ENCODE data around the gene CRELD1.

DNA sequence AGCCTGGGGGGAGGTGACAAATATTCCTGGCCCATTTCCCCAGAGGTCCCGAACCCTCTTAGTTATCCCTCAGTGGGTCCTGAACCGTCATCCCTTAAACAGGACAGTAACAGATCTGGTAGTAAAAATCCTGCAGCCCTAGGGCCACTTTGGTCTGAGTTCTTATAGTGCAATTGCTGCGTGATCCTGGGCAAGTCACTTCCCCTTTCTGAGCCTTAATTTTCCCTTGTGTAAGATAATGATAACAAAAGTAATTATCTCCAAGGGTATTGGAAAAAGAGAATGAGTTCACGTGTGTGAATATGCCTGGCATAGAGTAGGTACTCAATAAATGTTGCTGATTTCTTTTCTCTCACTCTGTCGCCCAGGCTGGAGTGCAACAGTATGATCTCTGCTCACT is 46.2 kb upstream of the CRELD1 start:
- no peak for TF ChIP-seq TAF1 (IDR thresholded peaks at IDR 0.05; ENCODE audit: borderline replicate concordance, insufficient read depth, low read length)
- TF ChIP-seq, protein P1, sequence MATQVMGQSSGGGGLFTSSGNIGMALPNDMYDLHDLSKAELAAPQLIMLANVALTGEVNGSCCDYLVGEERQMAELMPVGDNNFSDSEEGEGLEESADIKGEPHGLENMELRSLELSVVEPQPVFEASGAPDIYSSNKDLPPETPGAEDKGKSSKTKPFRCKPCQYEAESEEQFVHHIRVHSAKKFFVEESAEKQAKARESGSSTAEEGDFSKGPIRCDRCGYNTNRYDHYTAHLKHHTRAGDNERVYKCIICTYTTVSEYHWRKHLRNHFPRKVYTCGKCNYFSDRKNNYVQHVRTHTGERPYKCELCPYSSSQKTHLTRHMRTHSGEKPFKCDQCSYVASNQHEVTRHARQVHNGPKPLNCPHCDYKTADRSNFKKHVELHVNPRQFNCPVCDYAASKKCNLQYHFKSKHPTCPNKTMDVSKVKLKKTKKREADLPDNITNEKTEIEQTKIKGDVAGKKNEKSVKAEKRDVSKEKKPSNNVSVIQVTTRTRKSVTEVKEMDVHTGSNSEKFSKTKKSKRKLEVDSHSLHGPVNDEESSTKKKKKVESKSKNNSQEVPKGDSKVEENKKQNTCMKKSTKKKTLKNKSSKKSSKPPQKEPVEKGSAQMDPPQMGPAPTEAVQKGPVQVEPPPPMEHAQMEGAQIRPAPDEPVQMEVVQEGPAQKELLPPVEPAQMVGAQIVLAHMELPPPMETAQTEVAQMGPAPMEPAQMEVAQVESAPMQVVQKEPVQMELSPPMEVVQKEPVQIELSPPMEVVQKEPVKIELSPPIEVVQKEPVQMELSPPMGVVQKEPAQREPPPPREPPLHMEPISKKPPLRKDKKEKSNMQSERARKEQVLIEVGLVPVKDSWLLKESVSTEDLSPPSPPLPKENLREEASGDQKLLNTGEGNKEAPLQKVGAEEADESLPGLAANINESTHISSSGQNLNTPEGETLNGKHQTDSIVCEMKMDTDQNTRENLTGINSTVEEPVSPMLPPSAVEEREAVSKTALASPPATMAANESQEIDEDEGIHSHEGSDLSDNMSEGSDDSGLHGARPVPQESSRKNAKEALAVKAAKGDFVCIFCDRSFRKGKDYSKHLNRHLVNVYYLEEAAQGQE (IDR thresholded peaks at IDR 0.05; ENCODE audit: insufficient read depth in 1 of 2, low read depth in 2 of 2, low read length in 2 of 2): no peak

All from PFSK-1 (cell line).